Thoracic aorta (tissue), 2 donors: Measurements from ENCODE around the gene GPR158. TPM values are rescaled to one million over a fixed set of nuclear protein-coding genes. Genes with fewer than 3 reads are reported as not detected.

Experiments
- ATAC-seq: fragments of 150-250 bp; one replicate; pipeline ENCODE4 v1.8.0; 2017; ENCODE audit warnings: low read depth; ENCODE audit not compliant: insufficient number of reproducible peaks, low FRiP score
- DNase-seq: peaks from one replicate; pipeline ENCODE4 v3.0.0-alpha.2; 2020; ENCODE audit warnings: low spot score
- H3K27ac ChIP-seq, 2 donors: fragments of 200-600 bp; sonication (generic); 1 replicate in 1 of 2; 2 replicates in 1 of 2; pipeline ENCODE4 v1.5.1; 2016; ENCODE audit warnings: mild to moderate bottlenecking in 2 of 2, moderate library complexity in 2 of 2
- H3K27me3 ChIP-seq: fragments of 200-600 bp; sonication (generic); replicated peaks from 2 replicates; pipeline ENCODE4 v1.6.0; 2016; ENCODE audit warnings: mild to moderate bottlenecking; ENCODE audit not compliant: insufficient read depth
- H3K36me3 ChIP-seq: fragments of 200-600 bp; sonication (generic); one replicate; pipeline ENCODE4 v1.5.1; 2016
- H3K4me1 ChIP-seq, 2 donors: fragments of 200-600 bp; sonication (generic); 1 replicate in 1 of 2; 2 replicates in 1 of 2; pipeline versions ENCODE4 v1.5.1 to v1.6.0; 2016; ENCODE audit warnings: low read depth in 2 of 2, mild to moderate bottlenecking in 1 of 2; ENCODE audit not compliant: control insufficient read depth in 1 of 2
- H3K4me3 ChIP-seq: fragments of 200-600 bp; sonication (generic); 2 replicates; pipeline ENCODE4 v1.5.1; 2016; ENCODE audit warnings: mild to moderate bottlenecking
- H3K9me3 ChIP-seq: fragments of 200-600 bp; sonication (generic); 2 replicates; pipeline ENCODE4 v1.5.1; 2016
- CTCF ChIP-seq: fragments of 200-600 bp; sonication (generic); IDR thresholded peaks from one replicate; pipeline ENCODE4 v1.5.1; 2019; ENCODE audit warnings: antibody characterized with exemption
- total RNA-seq, 2 donors: library from RNA; depleted of rRNA; stranded (reverse); fragments of >200 nt; gene quantifications; one replicate each; pipeline versions ENCODE4 v1.1.0 to v1.2.3, GENCODE V29; 2016

Gene GPR158
- total RNA-seq, 2 donors from 2014 or later, result not detected

- no peak for DNase-seq
- no peak overlapping the region for H3K27ac ChIP-seq
- no peaks in the 10 kb centered on the region for H3K36me3 ChIP-seq
- no peaks in the 10 kb centered on the region for H3K4me1 ChIP-seq
- no peaks in the 10 kb centered on the region for H3K9me3 ChIP-seq
- no peaks in the 10 kb centered on the region for H3K27me3 ChIP-seq
- no peak overlapping the region for H3K4me3 ChIP-seq
- no peak for TF ChIP-seq CTCF
- ATAC-seq, result no peak
These were observed 334.4 kb downstream of the GPR158 start for GRCh38 chr10:25509151-25509550.

GRCh38 chr10:25522294-25522693 is 347.5 kb downstream of the GPR158 start:
- no peak for DNase-seq
- H3K36me3 ChIP-seq, result no peaks in the 10 kb centered on the region
- TF ChIP-seq CTCF, result no peak

GRCh38 chr10:25522946-25523608 is 348.3 kb downstream of the GPR158 start:
- Histone ChIP-seq H3K4me1 (no peaks in the 10 kb centered on the region), H3K4me3 (no peak overlapping the region), H3K27me3 (no peaks in the 10 kb centered on the region), H3K27ac (no peak overlapping the region), H3K36me3 (no peaks in the 10 kb centered on the region), H3K9me3 (no peaks in the 10 kb centered on the region)
- ATAC-seq (no peak), DNase-seq (no peak)
- no peak for TF ChIP-seq CTCF

More at GRCh38 chr10:25522294-25522693, 347.5 kb downstream of the GPR158 start:
- no peaks in the 10 kb centered on the region for H3K4me1 ChIP-seq
- H3K4me3 ChIP-seq, result no peak overlapping the region
- H3K27me3 ChIP-seq, result no peaks in the 10 kb centered on the region
- no peaks in the 10 kb centered on the region for H3K9me3 ChIP-seq
- ATAC-seq, result no peak
- no peak overlapping the region for H3K27ac ChIP-seq

- ATAC-seq (no peak), DNase-seq (no peak)
- no peak overlapping the region for H3K27ac ChIP-seq
- TF ChIP-seq CTCF, result no peak
- no peaks in the 10 kb centered on the region for H3K36me3 ChIP-seq
- H3K27me3 ChIP-seq, result no peaks in the 10 kb centered on the region
- no peak overlapping the region for H3K4me3 ChIP-seq
- no peaks in the 10 kb centered on the region for H3K9me3 ChIP-seq
- H3K4me1 ChIP-seq, result no peaks in the 10 kb centered on the region
These were observed 355.5 kb downstream of the GPR158 start for GRCh38 chr10:25530306-25530705.

- Histone ChIP-seq H3K27me3 (no peaks in the 10 kb centered on the region), H3K27ac (no peak overlapping the region), H3K9me3 (no peaks in the 10 kb centered on the region), H3K4me3 (no peak overlapping the region), H3K4me1 (no peaks in the 10 kb centered on the region), H3K36me3 (no peaks in the 10 kb centered on the region)
- TF ChIP-seq CTCF, result no peak
- DNase-seq, result no peak
- ATAC-seq, result no peak
These were observed 356.8 kb downstream of the GPR158 start for GRCh38 chr10:25531457-25532061.
